GM12891 (cell line): ENCODE results near the gene RGS17.

Experiments used
- POLR2A ChIP-seq: IDR thresholded peaks from 2 replicates; pipeline ENCODE4 v1.6.1; 2011; ENCODE audit warnings: low read depth, low read length, control low read depth
- POLR2AphosphoS5 ChIP-seq: IDR thresholded peaks from 2 replicates; pipeline ENCODE4 v1.6.1; 2011; ENCODE audit warnings: low read depth, low read length, control low read depth
- POU2F2 ChIP-seq: IDR thresholded peaks from 2 replicates; pipeline ENCODE4 v1.6.1; 2011; ENCODE audit warnings: low read depth, mild to moderate bottlenecking, control low read depth, low read length, moderate library complexity
- TAF1 ChIP-seq: IDR thresholded peaks from 2 replicates; pipeline ENCODE4 v1.6.1; 2011; ENCODE audit warnings: low read depth, low read length, control low read depth

GRCh38 chr6:153125032-153125431, 6.0 kb downstream of the RGS17 start:
- no peak for TF ChIP-seq TAF1
- no peak for TF ChIP-seq POLR2A
- TF ChIP-seq POLR2AphosphoS5, result no peak
- no peak for TF ChIP-seq POU2F2
